ENCODE measurements around the gene TAF13. TPM values are rescaled to one million over a fixed set of nuclear protein-coding genes. Genes with fewer than 3 reads are reported as not detected.

The TAF13 gene
- polyA plus RNA-seq, 3 donors, result 12.8 to 51.7 (median 41.7) TPM

- 97 to 100% (median 97%) methylated on average over 1 of the region's 1 CpG for WGBS, 3 donors
Observed at GRCh38 chr1:109017134-109017533, 58.7 kb downstream of the TAF13 start.

More at GRCh38 chr1:109017134-109017533, 58.7 kb downstream of the TAF13 start:
- H3K27ac ChIP-seq (ENCODE audit: low read depth, low read length), result no peak overlapping the region

Other genes starting within 250 kb of the TAF13 start
- gene AKNAD1, start 218.9 kb downstream of the TAF13 start, polyA plus RNA-seq, result under 1 TPM in 2 of 3 donors, not detected in 1; 0.22 to 0.67 TPM
- gene GPSM2, start 199.0 kb downstream of the TAF13 start, polyA plus RNA-seq, result 1 to 10 TPM in 2 of 3 donors, under 1 TPM in 1; 0.26 to 7.4 (median 1.9) TPM
- 10 to 100 TPM in 2 of 3 donors, 1 to 10 TPM in 1; 8.7 to 15.2 (median 11.4) TPM for gene CLCC1, start 112.5 kb downstream of the TAF13 start, polyA plus RNA-seq
- 1 to 10 TPM; 2.5 to 6.3 (median 4.6) TPM for gene WDR47, start 33.9 kb downstream of the TAF13 start, polyA plus RNA-seq
- 10 to 100 TPM; 15.4 to 25.5 (median 18.8) TPM for gene TMEM167B, start 14.8 kb upstream of the TAF13 start, polyA plus RNA-seq
- gene ELAPOR1, start 38.1 kb upstream of the TAF13 start, polyA plus RNA-seq, result 10 to 100 TPM in 1 of 3 donors, 1 to 10 TPM in 1, under 1 TPM in 1; 0.79 to 71.0 (median 6.1) TPM
- gene SARS1, start 137.9 kb upstream of the TAF13 start, polyA plus RNA-seq, result 100 to 1,000 TPM in 2 of 3 donors, 10 to 100 TPM in 1; 84.3 to 132 (median 116) TPM
- 1 to 10 TPM in 1 of 3 donors, under 1 TPM in 2; 0.67 to 2.3 (median 0.94) TPM for gene CELSR2, start 173.5 kb upstream of the TAF13 start, polyA plus RNA-seq
- gene PSRC1, start 207.1 kb upstream of the TAF13 start, polyA plus RNA-seq, result 1 to 10 TPM in 2 of 3 donors, under 1 TPM in 1; 0.98 to 2.9 (median 1.1) TPM
- under 1 TPM; 0.06 to 0.34 (median 0.19) TPM for gene MYBPHL, start 231.0 kb upstream of the TAF13 start, polyA plus RNA-seq